Activated naive CD4-positive, alpha-beta T cell (primary cell): ENCODE results near the gene ZDHHC8.

Source experiments
- DNase-seq, 4 experiments: peaks; one replicate each; lab custom pipeline; 2025; lab: John Stamatoyannopoulos, UW

ZDHHC8 gene

GRCh38 chr22:20142711-20143621 is 11.4 kb downstream of the ZDHHC8 start:
- DNase-seq: no peak

- no peak for DNase-seq
Measured at GRCh38 chr22:20143883-20144665, 12.5 kb downstream of the ZDHHC8 start.

- DNase-seq: no peak
Measured at GRCh38 chr22:20145206-20145831, 13.7 kb downstream of the ZDHHC8 start.

- no peak for DNase-seq
Measured at GRCh38 chr22:20145832-20146223, 14.2 kb downstream of the ZDHHC8 start.

- no peak for DNase-seq
Measured at GRCh38 chr22:20146777-20147176, 15.2 kb downstream of the ZDHHC8 start.

GRCh38 chr22:20147237-20147988 is 15.8 kb downstream of the ZDHHC8 start:
- DNase-seq: no peak

- DNase-seq: no peak
Measured at GRCh38 chr22:20148414-20148813, 16.8 kb downstream of the ZDHHC8 start.

GRCh38 chr22:20149257-20150250 is 17.9 kb downstream of the ZDHHC8 start:
- no peak for DNase-seq

GRCh38 chr22:20150381-20151275 is 19.0 kb downstream of the ZDHHC8 start, which contains the start of gene CCDC188:
TSS of gene CCDC188 (minus strand) at chr22:20151055. CDS start at chr22:20150986, 69 bp downstream.
- no peak for DNase-seq

GRCh38 chr22:20151276-20151588 is 19.6 kb downstream of the ZDHHC8 start:
- DNase-seq: no peak

GRCh38 chr22:20152464-20152890 is 20.9 kb downstream of the ZDHHC8 start:
- no peak for DNase-seq

- no peak for DNase-seq
Measured at GRCh38 chr22:20153945-20154344, 22.3 kb downstream of the ZDHHC8 start.

- no peak for DNase-seq
Measured at GRCh38 chr22:20154602-20155187, 23.1 kb downstream of the ZDHHC8 start.

GRCh38 chr22:20155330-20156041 is 23.9 kb downstream of the ZDHHC8 start:
- no peak for DNase-seq

GRCh38 chr22:20156042-20156389 is 24.4 kb downstream of the ZDHHC8 start:
- DNase-seq: no peak

- DNase-seq: peak; percentile 85 to 97 (median 92)
Measured at GRCh38 chr22:20156611-20157429, 25.2 kb downstream of the ZDHHC8 start.

GRCh38 chr22:20157430-20158183 is 26.0 kb downstream of the ZDHHC8 start:
- no peak for DNase-seq
